GM12864 (cell line): ENCODE data around the gene SNAI3.

ENCODE experiments used
- DNase-seq: peaks from one replicate; pipeline ENCODE4 v3.0.0-alpha.2; 2011; ENCODE audit warnings: low read depth
- H3K4me3 ChIP-seq: 2 replicates; pipeline ENCODE4 v1.5.1; 2011; ENCODE audit warnings: mild to moderate bottlenecking, low read depth, low read length, control low read depth
- TF ChIP-seq, protein P1 (sequence below): IDR thresholded peaks from 2 replicates; pipeline ENCODE4 v1.5.1; 2011; ENCODE audit warnings: low read depth, mild to moderate bottlenecking, moderate library complexity, low read length, control low read depth, inconsistent platforms; ENCODE audit errors: missing control alignments

Gene SNAI3

DNA sequence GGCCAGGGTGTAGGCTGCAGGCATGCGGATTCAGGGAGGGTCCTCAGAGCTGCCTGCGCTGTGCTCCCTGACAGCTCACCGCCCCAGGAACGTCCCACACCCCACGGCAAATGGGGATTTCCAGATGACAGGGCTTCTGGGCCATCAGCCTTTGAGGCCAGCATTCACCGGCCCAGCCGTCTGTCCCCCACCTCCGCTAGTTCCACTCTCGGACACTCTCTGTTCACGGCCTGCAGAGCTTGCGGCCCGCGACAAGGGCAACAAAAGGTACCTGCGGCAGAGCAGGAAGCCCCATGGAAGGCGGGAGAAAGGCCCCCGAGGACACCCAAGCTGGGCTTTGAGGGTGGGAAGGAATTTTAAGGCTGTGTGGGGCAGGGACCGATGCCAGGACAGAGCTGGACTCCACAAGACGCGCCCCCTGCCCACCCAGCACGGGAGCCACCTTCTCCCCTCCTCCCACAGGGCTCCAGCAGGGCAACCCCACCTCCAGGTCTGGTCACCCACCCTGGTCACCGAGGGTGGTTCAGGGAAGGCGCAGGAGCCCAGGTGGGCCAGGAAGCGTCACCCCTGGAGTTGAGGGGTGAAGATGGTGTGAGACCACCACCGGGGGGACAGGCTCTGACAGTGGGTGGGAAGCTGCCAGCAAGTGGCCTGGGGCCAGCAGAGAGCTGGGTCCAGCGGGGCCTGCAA lies 29.9 kb downstream of the SNAI3 start:
- no peak overlapping the region for H3K4me3 ChIP-seq
- no peak for DNase-seq
- TF ChIP-seq, protein P1, sequence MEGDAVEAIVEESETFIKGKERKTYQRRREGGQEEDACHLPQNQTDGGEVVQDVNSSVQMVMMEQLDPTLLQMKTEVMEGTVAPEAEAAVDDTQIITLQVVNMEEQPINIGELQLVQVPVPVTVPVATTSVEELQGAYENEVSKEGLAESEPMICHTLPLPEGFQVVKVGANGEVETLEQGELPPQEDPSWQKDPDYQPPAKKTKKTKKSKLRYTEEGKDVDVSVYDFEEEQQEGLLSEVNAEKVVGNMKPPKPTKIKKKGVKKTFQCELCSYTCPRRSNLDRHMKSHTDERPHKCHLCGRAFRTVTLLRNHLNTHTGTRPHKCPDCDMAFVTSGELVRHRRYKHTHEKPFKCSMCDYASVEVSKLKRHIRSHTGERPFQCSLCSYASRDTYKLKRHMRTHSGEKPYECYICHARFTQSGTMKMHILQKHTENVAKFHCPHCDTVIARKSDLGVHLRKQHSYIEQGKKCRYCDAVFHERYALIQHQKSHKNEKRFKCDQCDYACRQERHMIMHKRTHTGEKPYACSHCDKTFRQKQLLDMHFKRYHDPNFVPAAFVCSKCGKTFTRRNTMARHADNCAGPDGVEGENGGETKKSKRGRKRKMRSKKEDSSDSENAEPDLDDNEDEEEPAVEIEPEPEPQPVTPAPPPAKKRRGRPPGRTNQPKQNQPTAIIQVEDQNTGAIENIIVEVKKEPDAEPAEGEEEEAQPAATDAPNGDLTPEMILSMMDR: no peak

DNA sequence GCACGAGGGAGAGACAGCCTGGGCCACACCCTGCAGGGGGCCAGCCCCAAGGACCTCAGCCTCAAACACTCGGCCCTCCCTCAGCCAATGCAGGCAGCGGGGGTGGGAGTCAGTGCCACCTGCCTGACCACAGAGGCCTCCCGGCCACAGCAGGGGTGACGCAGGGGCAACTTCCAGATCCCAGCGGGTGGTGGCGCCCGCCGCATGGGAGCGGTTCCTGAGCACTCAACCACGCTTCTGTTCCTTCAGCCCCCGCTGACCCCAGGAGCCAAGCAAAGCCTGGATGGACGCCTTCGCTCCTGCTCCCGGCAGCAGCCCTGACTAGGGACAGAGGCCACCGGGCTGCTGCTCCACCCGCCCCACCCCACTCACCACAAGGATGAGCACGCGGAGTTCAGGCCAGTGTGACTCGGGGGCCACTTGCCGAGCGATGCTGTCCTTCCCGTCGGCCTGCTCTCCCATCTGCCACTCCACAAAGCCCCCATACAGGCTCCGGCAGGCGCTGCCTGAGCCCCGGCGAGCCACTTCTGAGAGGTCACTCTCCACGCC lies 30.5 kb downstream of the SNAI3 start:
- H3K4me3 ChIP-seq: no peak overlapping the region
- TF ChIP-seq, protein P1: no peak
- no peak for DNase-seq

DNA sequence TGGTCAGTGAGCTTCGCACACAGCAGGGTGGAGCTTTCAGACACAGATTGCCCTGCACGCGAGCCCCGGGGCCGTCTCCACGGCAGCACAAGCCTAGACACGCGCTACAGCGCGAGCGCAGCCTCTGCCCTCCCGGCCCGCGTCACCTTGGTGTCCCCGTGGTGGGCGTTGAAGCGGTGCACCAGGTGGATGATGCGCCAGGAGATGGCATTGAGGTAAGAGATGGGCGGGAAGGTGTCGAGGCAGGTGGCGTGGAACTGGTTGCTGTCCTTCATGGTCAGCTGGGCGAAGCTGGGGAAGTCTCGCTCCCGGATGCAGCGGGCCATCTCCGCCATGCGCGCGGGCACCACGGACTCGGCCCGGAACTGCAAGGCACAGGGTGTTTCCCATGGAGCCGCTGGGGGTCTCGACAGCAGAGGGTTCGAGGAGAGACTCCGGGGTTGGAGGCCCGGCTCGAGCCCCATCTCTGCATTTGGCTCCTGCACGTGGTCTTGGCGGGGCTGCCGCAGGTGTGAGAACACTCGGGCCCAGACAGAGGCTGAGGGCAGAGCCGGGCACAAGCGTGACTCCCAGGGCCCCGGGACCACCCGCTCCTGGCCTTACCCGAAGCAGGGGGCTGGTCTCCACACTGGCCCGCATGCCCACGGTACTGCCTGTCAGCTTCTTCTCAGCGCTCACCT lies 31.1 kb downstream of the SNAI3 start:
- TF ChIP-seq, protein P1: no peak
- no peak for DNase-seq
- H3K4me3 ChIP-seq: no peak overlapping the region

DNA sequence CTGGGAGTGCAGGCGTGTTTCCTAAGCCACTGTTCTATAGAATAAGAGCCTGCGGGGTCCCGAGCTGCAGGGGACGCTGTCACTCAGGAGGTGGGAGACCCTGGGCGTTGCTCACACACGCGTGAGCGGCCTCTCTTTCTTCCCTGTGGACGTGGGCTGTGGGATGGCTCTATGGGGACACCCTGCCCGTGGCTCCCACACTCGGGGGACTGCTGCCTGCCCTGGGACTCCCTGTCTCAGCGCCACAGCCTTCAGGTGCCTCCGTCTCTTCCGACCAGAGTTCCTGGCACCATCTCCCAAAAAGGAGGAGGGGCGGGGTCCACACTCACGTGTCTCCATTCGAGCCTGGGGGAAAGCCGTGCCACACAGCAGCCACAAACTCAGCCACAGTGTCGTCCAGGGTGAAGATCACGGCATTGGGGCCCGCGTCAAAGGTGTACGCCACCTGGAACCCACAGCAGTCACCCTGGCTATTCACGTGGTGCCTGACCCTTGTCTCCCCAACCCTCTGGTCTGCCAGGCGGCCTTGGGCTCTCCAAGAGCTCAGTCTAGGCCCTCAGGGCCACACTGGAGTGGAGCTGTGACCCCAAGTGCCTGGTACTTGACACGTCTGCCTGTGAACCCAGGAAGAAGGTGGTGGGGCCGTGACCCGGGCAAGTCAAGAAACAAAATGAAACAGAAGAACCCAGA lies 31.8 kb downstream of the SNAI3 start:
- no peak overlapping the region for H3K4me3 ChIP-seq
- no peak for DNase-seq
- TF ChIP-seq, protein P1: no peak

DNA sequence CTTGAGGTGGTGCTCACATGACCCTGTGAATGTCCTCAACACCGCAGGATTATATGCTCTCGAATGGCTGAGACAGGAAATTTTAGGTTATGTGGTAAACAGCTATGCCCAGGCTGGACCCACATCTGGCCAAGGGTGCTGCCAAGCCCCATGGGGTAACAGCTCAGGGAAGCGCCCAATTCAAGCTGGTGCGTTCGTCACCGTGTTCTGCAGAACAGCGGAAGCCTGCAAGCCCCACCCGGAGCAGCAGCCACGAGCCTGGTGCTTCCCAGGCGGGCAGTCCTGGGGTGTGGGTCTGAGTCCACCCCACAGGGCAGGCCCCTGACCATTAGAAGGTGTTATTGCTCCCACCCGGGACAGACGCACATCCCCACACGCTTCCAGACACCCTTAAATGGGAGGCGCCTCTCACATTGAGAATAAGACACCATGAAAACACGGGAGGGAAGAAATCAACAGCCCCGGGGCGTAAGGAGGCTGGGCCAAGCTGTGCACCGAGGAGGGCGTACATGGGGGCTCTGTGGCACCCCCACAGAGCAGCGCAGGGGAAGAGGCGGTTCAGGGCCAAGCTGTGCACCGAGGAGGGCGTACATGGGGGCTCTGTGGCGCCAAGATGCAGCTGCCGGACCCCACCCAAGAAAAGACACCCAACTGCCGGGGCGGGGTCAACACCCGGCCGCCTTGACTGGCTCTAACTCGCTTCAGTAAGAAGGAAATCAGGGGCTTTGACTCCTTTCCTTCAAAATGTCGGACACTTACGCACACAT lies 32.5 kb downstream of the SNAI3 start:
- H3K4me3 ChIP-seq: no peak overlapping the region
- TF ChIP-seq, protein P1: no peak
- DNase-seq: no peak

DNA sequence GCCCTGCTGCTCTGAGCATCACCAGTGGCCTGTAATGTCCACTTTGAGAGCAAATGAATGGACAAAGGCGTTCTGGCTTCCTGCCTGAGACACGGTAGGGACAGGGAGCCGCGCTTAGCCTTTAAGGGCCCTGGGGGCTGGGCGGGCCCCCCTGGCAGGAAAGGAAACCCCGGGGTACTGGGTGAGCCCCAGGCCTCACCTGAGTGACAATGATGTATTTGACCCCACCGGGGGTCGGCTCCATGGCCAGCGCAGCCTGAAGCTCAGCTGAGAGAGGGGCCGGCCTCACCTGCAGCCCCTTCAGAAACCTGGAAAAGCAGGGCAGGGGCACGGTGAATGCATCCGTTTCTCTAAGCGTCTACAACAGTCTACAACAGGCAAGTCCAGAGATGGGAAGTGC lies 33.2 kb downstream of the SNAI3 start:
- no peak overlapping the region for H3K4me3 ChIP-seq
- TF ChIP-seq, protein P1: no peak
- DNase-seq: no peak
